GM12891 (cell line): Measurements from ENCODE around the gene CELF5.

ENCODE experiments used
- POLR2A ChIP-seq: IDR thresholded peaks from 2 replicates; pipeline ENCODE4 v1.6.1; 2011; ENCODE audit warnings: low read depth, low read length, control low read depth
- POLR2AphosphoS5 ChIP-seq: IDR thresholded peaks from 2 replicates; pipeline ENCODE4 v1.6.1; 2011; ENCODE audit warnings: low read depth, low read length, control low read depth
- POU2F2 ChIP-seq: IDR thresholded peaks from 2 replicates; pipeline ENCODE4 v1.6.1; 2011; ENCODE audit warnings: low read depth, mild to moderate bottlenecking, control low read depth, low read length, moderate library complexity
- SPI1 ChIP-seq: IDR thresholded peaks from 2 replicates; pipeline ENCODE4 v1.6.1; 2011; ENCODE audit warnings: low read depth, low read length, control low read depth
- TAF1 ChIP-seq: IDR thresholded peaks from 2 replicates; pipeline ENCODE4 v1.6.1; 2011; ENCODE audit warnings: low read depth, low read length, control low read depth

GRCh38 chr19:3274942-3275582, 50.6 kb downstream of the CELF5 start:
- no peak for TF ChIP-seq POLR2AphosphoS5
- no peak for TF ChIP-seq TAF1
- no peak for TF ChIP-seq POLR2A
- TF ChIP-seq SPI1, result no peak
- no peak for TF ChIP-seq POU2F2
